GM19467 (cell line): ENCODE results near the gene YPEL3.

Experiments
- ATAC-seq: cut with Tn5 transposase; IDR thresholded peaks from one replicate; pipeline ENCODE4 v1.9.1; 2021; ENCODE audit warnings: mild to moderate bottlenecking, moderate library complexity; ENCODE audit not compliant: unreplicated experiment

YPEL3 gene

DNA sequence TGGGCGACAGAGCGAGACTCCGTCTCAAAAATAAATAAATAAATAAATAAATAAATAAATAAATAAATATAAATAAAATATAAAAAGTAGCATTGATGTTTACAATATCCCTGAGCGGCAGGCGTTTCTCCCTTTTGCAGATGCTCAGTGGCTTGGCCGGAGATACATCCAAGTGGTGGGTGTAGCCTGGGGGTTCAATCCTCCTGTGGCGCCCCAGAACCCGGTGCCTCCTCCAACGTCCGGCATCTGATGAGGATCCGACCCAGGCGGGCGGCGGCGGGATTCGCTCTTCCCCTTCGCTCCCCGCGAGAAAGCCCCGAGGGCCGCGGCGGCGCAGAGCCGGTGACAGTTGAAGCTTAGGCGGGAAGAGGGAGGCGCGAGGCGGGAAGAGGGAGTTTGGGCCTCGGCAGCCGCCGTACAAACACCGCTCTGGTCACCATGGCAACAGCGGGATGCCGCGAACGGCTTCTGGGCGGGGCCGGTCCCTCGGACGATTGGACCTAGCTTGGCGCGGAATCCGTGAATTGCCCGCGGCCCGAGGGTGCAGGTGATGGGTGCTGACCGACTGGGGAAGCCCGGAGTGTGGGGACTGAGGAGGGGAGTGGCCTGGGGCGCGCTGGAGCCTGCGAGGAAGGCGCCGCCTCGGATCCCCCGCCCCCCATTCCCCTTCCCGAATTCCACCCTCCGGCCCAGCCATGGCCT, 43.2 kb downstream of the YPEL3 start:
- peak; percentile 52 for ATAC-seq

DNA sequence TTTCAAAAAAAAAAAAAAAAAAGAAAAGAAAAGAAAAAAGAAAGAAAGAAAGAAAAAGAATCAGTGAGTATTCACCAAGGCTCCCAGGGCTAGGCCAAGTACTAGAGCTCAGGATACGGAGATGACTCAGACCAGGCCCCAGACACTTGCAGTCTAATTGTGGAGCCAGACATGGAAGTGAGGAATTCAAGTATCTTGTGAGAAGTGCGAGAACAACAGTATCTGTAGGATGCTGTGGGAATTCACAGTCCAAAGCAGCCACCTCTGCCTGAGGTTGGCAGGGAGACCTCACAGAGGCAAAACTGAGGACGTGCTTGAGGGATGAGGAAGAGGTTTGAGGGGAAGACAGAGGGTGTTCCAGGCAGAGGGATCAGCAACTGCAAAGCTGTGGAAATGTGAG, 44.5 kb downstream of the YPEL3 start:
- no peak for ATAC-seq

DNA sequence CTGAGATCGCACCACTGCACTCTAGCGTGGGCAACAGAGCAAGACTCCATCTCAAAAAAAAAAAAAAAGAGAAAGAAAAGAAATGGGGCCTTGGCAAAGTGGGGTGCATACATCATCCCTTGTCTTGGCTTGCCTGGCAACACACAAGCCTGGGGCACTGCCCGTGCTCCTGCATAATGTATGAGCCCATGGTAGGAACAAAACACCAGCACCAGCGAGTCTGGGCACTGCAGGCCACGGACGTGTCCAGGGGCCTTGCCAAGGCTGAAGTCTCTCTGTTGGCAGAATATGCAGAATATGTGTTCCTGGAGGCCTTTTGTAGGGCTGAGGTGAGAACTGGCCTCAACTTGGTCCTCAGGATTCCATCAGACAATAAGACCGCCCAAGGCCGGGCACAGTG, 46.1 kb downstream of the YPEL3 start:
- no peak for ATAC-seq

DNA sequence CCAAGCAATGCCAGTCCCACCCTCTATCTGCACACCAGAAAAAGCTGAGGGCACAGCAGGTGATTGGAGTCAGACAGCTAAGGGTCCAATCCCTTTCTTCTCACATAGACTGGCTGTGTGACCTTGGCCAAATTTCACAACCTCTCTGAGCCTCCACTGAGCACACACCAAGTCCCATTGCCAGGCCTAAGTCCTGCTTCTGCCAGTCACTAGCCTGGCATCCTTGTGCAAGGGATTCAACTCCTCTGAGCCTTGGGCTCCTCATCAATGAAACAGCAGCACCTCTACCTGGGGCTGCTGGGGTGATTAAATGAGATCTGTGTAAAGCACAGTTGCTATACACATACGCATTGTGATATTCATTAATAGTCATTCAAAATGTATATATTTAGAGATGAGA, 49.4 kb downstream of the YPEL3 start:
- no peak for ATAC-seq

DNA sequence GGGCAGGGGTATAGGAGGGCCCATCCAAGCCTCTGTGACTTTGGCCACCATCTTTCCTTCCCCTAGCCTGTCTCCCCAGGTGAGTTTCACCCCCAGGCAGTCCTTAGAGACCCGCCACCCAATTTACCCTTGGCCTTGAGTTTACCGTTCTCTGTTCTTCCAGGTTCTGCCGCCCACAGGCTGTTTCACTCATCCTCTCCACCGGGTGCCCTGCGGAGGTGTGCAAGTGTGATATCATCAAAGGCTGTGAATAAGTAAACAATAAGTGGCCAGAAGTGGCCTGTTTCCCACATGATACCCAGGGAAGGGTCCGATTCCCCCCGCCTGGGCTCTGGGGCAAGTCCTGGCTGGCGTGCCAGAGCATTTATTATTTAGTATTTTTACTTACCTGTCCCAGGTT, 49.8 kb downstream of the YPEL3 start:
- no peak for ATAC-seq
